ENCODE measurements around the gene XXYLT1.

DNA sequence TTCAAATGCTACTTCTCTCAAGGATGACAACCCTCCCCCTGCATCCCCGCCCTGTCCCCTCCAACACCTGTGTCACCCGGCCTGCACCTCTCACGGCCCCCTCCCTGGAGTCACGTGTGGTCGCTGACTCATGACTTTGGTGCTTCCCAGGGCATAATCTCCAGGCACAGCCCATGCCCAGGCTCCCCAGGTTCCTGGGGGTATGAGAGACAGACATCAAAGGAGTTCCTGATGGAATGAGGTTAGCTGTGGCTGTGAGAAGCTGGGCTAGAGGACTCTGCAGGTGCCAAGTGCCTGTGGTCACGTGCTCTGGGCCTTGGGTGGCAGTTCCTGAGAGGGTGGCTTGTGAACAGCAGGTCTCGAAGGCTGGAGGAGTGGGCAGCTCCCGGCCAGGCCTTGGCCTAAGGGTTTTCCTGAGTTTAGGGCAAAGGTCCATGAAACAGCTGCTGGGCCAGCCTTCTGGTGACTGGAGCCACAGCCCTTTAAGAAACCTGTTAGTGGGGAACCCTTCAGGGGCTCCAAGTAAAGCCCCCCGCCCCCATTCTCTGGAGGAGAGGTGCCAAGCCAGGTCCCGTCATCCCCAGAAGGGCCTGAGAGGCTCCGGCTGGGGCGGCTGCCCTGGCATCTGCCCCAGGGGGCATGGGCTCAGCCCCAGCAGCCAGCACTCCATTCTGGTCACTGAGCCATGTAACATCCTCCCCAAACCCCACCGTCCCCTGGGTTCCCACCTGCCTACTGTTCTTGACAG is 230.0 kb downstream of the XXYLT1 start:
- TF ChIP-seq, protein P1, sequence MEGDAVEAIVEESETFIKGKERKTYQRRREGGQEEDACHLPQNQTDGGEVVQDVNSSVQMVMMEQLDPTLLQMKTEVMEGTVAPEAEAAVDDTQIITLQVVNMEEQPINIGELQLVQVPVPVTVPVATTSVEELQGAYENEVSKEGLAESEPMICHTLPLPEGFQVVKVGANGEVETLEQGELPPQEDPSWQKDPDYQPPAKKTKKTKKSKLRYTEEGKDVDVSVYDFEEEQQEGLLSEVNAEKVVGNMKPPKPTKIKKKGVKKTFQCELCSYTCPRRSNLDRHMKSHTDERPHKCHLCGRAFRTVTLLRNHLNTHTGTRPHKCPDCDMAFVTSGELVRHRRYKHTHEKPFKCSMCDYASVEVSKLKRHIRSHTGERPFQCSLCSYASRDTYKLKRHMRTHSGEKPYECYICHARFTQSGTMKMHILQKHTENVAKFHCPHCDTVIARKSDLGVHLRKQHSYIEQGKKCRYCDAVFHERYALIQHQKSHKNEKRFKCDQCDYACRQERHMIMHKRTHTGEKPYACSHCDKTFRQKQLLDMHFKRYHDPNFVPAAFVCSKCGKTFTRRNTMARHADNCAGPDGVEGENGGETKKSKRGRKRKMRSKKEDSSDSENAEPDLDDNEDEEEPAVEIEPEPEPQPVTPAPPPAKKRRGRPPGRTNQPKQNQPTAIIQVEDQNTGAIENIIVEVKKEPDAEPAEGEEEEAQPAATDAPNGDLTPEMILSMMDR (IDR thresholded peaks at IDR 0.05), result no peak
- TF ChIP-seq POLR2A (IDR thresholded peaks at IDR 0.05), result no peak
